SJCRH30 (cell line): ENCODE data around the gene DYNLT1. TPM values are rescaled to one million over a fixed set of nuclear protein-coding genes. Genes with fewer than 3 reads are reported as not detected.
"Not testable (repeated sequence)": the region's sequence is repeated elsewhere in the genome, so short reads cannot be mapped to it uniquely, and the experiment has no call there.

Source experiments
- DNase-seq, 2 experiments: peaks; one replicate each; pipeline ENCODE4 v3.0.0-alpha.2; 2015 to 2020
- H3K27ac ChIP-seq: fragments of 250-450 bp; sonication (Bioruptor Pico); 2 replicates; pipeline ENCODE4 v1.5.1; 2020; ENCODE audit warnings: mild to moderate bottlenecking, moderate library complexity
- H3K27me3 ChIP-seq: fragments of 250-450 bp; sonication (Bioruptor Pico); 2 replicates; pipeline ENCODE4 v1.5.1; 2020; ENCODE audit warnings: mild to moderate bottlenecking, moderate library complexity
- H3K36me3 ChIP-seq: fragments of 250-450 bp; sonication (Bioruptor Pico); 2 replicates; pipeline ENCODE4 v1.5.1; 2020; ENCODE audit warnings: mild to moderate bottlenecking, moderate library complexity
- H3K4me1 ChIP-seq: fragments of 250-450 bp; sonication (Bioruptor Pico); 2 replicates; pipeline ENCODE4 v1.5.1; 2020; ENCODE audit warnings: mild to moderate bottlenecking, moderate library complexity
- H3K4me3 ChIP-seq: fragments of 250-450 bp; sonication (Bioruptor Pico); 2 replicates; pipeline ENCODE4 v1.5.1; 2020; ENCODE audit warnings: mild to moderate bottlenecking, moderate library complexity
- H3K9me3 ChIP-seq: fragments of 250-450 bp; sonication (Bioruptor Pico); replicated peaks from 2 replicates; pipeline ENCODE4 v1.5.1; 2020; ENCODE audit warnings: mild to moderate bottlenecking, moderate library complexity
- total RNA-seq: library from RNA; depleted of rRNA; stranded (reverse); fragments of >200 nt; shearing (Covaris generic); gene quantifications from 2 replicates; pipeline ENCODE4 v1.2.3, GENCODE V29; 2014

DYNLT1 gene
- total RNA-seq, 1 experiment from 2014 or later: 104 TPM

DNA sequence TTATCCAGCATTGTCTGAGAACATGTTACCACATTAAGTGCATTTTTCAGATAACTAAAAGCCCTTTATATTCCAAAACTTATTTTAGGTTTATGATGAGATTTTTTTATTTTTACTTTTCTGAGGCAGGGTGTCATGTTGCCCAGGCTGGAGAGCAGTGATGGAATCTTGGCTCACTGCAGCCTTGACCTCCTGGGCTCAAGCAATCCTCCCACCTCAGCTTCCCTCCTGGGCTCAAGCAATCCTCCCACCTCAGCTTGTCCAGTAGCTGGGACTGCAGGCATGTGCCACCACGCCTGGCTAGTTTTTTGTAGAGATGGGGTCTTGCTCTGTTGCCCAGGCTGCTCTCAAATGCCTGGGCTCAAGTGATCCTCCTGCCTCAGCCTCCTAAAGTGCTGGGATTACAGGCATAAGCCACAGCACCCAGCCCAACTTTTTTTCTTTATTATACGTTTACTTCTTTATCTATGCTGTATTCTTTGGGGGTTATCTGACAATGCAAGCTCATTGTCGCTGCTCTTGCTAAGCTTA lies 6.2 kb downstream of the DYNLT1 start:
- peaks cover 9% of the 10 kb centered on the region for H3K4me1 ChIP-seq
- no peak for DNase-seq
- H3K27me3 ChIP-seq: no peaks in the 10 kb centered on the region
- H3K27ac ChIP-seq: no peak overlapping the region
- no peaks in the 10 kb centered on the region for H3K9me3 ChIP-seq
- peaks cover 31% of the 10 kb centered on the region for H3K36me3 ChIP-seq
- no peak overlapping the region for H3K4me3 ChIP-seq

DNA sequence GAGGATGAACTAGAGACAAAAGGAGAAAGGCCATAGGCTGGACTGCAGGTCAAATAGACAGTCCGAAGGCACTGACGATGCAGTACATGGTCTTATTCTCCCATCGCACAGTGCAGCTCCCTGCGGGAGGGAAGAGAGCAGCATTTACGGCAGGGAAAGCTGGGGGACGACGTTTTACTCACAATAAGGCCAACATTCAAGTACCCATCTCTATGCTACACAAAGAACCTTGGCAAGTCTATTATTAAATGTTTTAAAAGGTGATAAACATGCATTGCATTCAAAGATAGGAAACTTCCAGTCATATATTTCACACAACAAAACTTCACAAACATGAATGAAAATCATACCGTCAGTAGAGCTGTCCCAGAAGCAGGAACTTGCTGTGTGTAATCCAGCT lies 7.8 kb downstream of the DYNLT1 start:
- no peaks in the 10 kb centered on the region for H3K4me1 ChIP-seq
- no peak overlapping the region for H3K27ac ChIP-seq
- no peak overlapping the region for H3K4me3 ChIP-seq
- no peak for DNase-seq
- H3K27me3 ChIP-seq: no peaks in the 10 kb centered on the region
- peaks cover 33% of the 10 kb centered on the region for H3K36me3 ChIP-seq
- H3K9me3 ChIP-seq: no peaks in the 10 kb centered on the region

DNA sequence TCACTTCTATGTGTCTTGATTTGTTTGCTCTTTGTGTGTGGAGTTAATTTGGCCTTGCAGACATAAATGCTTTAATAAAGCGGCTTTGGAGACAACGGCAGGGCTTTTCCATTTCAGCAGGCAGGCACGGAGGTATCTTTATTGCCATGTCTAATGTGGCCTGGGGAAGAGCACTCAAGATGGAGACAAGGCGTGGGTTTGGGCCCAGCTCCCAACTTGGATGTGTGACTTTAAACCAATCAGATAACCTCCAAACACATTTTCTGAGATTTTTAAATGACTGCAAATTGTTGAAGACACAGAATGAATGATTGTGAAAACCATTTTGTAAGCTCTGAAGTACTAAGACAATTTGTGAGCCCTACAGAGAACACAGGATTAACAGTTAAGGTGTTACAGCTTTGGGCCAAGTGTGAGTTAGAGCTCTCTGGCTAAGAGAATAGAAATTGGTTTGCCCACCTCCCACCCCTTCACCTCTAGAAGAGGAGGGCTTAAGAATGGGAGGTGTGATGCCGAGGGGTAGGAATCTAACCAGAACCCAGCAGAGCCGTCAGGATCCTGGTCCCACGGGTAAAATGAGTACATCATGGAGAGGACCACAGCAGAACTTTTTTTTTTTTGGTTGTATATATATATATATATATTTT lies 9.0 kb downstream of the DYNLT1 start:
- DNase-seq: no peak
- H3K9me3 ChIP-seq: no peaks in the 10 kb centered on the region
- no peaks in the 10 kb centered on the region for H3K4me1 ChIP-seq
- H3K36me3 ChIP-seq: peaks cover 36% of the 10 kb centered on the region
- H3K27ac ChIP-seq: no peak overlapping the region
- no peaks in the 10 kb centered on the region for H3K27me3 ChIP-seq
- no peak overlapping the region for H3K4me3 ChIP-seq

DNA sequence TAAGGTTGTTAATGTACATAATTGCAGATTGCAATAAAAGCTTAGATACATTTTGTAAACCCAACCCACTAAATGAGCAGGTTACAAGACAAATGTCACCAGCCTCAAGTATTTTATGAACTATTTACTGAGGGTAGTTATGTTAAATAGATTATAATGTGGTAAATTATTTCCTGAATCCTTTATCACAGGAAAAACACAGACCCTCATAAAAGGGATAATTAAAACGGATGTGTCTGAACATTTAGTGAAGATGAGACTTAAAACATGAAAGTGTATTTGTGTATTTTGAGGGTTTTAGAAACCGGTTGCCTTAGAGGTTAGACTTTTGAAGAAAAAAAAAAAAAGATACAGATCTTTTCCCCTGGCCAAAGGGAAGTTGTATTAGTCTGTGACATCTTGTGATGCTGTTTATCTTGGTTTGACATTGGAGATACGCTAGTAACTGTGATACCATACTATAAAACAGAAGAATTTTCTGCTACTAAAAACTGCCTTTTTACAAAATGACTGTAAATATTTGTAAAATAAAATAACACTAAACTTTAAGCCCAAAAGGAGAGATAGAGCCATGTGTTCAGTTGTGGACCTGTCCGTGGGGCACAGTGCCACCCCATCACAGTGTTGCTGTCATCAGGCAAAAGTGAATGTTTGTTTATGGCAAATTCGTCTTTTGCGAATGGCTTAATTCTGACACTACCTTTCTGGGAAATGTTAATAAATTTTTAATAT lies 9.7 kb downstream of the DYNLT1 start:
- H3K36me3 ChIP-seq: peaks cover 35% of the 10 kb centered on the region
- no peak overlapping the region for H3K27ac ChIP-seq
- no peak for DNase-seq
- H3K9me3 ChIP-seq: no peaks in the 10 kb centered on the region
- H3K4me1 ChIP-seq: no peaks in the 10 kb centered on the region
- no peak overlapping the region for H3K4me3 ChIP-seq
- no peaks in the 10 kb centered on the region for H3K27me3 ChIP-seq

DNA sequence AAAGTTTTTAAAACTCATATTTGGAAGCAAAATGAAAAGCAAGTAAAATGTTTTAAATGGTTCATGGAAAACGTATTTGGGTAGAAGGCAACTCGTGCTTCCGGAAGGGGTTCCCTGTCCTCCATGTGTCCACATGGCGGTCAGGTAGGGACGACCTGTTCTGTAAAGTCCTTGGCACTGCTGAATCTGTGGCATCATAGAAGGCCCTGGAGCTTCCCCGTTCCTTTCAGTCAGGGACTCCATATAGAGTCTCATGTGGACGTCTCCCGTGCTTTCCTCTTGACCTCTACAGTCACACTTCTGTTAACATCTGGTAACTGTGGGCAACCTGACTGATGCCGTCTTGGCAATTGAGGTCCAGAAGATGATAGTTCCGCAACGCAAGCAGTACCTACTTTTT lies 11.4 kb downstream of the DYNLT1 start:
- H3K27ac ChIP-seq: no peak overlapping the region

DNA sequence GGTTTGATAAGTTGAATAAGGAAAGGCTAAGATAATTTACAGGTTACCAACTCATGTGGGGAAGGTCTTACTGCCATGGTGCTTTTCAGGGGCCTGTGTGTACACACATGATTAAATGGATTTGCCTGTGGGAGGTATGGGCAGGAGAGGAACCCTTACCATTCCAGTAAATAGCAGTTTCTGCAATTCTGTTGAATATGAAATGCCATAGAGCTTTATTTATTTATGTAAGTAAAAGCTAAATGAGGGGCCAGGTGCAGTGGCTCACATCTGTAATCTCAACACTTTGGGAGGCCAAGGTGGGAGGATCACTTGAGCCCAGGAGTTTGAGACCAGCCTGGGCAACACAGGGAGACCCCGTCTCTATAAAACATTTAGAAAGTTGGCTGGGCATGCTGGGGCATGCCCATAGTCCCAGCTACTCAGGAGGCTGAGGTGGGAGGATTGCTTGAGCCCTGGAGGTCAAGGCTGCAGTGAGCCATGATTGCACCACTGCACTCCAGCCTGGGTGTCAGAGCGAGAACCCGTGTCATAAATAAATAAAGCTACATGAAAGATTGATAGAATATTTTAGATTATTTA lies 11.9 kb downstream of the DYNLT1 start:
- H3K27me3 ChIP-seq, H3K4me1 ChIP-seq, H3K27ac ChIP-seq, H3K4me3 ChIP-seq, H3K9me3 ChIP-seq, DNase-seq: not testable (repeated sequence)
- peaks cover 41% of the 10 kb centered on the region for H3K36me3 ChIP-seq

More for the DNA sequence above, 11.4 kb downstream of the DYNLT1 start:
- DNase-seq: no peak
- no peaks in the 10 kb centered on the region for H3K4me1 ChIP-seq
- no peak overlapping the region for H3K4me3 ChIP-seq
- H3K9me3 ChIP-seq: no peaks in the 10 kb centered on the region
- no peaks in the 10 kb centered on the region for H3K27me3 ChIP-seq
- peaks cover 41% of the 10 kb centered on the region for H3K36me3 ChIP-seq

DNA sequence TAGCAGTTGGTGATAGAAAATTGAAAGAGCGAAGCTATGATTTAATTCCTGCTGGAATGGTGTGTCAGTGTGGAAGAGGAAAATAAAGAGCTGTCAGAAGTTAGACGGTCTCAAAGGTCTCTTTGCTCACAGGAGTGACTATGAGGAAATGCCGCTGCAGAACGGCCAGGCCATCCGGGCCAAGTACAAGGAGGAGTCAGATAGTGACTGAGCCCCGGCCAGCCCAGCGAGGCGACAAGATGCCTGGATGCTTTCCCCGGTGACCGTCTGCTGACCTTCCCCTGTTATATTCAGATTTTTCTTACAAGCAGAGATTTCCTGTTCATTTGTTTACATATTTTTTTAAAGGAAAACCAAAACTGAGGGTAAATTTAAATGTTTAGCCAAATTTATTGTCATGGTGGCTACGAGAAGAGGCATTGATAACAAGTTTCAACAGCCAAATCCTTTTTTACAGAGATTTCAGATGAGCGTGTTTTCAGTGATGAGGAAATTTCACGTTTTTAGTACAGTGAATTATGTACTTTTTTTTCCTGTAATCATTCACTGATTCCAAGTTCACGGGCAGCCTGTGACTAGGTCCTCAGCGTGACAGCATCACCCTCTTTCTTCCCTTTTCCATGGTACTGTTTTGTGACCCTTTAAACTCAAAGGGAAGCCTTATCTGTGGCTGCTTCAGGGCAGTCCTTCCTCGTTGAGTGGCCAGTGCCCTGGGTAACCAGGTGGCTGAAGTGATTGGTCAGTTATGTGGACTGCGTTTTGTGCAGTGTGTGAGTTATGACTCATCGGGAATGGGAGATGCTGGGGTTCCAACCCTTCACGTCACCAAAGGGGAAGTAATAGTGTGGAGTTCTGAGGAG lies 12.6 kb downstream of the DYNLT1 start:
- Histone ChIP-seq H3K4me3 (no peak overlapping the region), H3K9me3 (no peaks in the 10 kb centered on the region), H3K36me3 (peaks cover 36% of the 10 kb centered on the region), H3K4me1 (no peaks in the 10 kb centered on the region), H3K27ac (no peak overlapping the region), H3K27me3 (no peaks in the 10 kb centered on the region)
- no peak for DNase-seq

DNA sequence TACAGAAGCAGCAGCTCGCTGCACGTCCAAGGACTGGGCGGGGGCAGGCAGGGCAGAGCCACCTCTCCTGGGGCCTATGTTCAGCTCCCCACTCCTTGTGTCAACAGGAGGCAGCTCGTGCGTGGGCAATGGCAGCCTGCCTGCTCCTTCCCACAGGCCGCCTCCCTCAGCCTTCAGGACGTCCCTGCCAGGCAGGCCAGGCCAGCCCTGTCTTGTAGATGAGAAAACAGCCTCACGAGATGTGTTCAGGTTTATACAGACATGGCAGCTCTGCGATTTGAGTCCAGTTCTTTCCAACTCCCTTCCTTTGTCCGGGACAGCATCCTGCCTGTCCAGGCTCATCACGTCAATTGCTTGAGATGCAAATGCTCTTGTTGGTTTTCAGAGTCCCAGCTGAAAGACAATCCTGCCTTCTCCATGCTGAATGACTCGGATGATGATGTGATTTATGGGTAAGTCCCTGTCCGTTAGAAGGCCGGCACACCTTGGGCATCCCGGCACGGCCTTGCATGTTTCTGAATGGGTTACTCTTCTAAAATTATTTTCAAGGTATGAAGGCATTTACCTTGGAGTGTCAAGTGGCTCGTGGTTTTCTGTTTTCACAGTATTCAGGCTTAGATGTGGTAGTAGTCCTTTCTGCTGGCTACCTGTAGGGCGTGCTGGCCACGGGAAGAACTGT lies 13.5 kb downstream of the DYNLT1 start:
- Histone ChIP-seq H3K27me3 (no peaks in the 10 kb centered on the region), H3K27ac (no peak overlapping the region), H3K4me1 (no peaks in the 10 kb centered on the region), H3K4me3 (no peak overlapping the region), H3K36me3 (peaks cover 32% of the 10 kb centered on the region), H3K9me3 (no peaks in the 10 kb centered on the region)
- DNase-seq: no peak

DNA sequence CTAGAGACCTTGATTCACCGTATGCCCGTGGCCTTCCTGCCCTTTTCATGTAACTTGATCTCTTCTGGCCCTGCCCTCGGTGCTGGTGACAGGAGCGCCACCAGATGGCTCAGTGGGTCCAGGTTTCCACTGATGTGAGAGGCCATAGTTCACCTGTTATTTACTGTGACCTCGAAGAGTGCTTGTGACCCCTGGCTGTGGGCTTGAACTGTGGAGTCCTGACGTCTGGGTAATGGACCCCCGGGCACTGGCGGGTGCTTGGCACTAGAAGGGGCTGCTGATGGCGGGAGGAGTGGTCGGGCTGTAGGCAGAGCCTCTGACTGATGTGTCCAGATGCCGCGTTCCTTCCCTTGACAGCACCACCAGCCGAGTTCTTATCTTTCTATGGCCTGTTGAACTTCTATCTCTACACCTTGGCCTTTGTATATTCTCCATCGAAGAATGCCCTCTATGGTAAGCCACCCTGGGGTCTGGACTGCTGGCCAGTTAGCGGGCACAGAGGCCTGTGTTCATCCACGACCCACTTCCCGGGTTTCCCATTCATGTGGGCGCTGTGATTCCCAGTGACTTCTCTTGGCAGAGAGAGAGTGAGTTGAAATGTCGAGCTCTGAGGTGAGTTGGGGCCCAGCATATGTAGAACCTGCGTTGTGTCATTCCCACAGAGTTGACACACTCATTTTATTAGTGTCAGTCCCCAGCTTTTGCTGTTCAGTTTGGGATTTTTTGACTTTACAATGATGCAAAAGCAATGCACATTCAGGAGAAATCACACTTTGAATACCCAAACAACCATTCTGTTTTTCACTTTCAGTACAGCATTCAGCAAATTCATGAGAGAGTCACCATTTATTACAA lies 14.9 kb downstream of the DYNLT1 start:
- DNase-seq: peak in 1 of 2 experiments; percentile 23
- H3K4me1 ChIP-seq: no peaks in the 10 kb centered on the region

DNA sequence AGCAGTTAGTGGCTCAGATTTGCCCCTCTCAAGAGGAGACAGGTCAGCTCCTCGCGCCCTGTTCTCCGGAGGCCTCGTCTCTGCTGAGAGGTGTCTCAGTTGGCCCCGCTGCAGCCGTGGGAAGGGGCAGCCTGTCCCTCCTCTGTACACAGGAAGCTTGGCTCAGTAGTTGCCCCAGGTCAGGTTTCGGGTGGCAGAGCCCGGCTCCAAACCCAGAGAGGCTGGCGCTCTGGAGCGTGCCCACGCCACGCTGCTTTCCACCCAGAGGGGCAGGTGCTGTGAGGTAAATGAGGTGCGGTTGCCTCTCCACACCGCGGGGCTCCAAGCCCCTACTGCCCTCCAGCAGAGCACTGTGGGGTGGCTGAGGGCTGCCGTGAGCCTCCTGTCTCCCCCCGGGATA lies 16.0 kb downstream of the DYNLT1 start:
- Histone ChIP-seq H3K9me3 (no peaks in the 10 kb centered on the region), H3K4me1 (no peaks in the 10 kb centered on the region), H3K4me3 (no peak overlapping the region), H3K27me3 (no peaks in the 10 kb centered on the region), H3K27ac (no peak overlapping the region), H3K36me3 (peaks cover 15% of the 10 kb centered on the region)
- DNase-seq: no peak

More for the DNA sequence above, 14.9 kb downstream of the DYNLT1 start:
- Histone ChIP-seq H3K4me3 (no peak overlapping the region), H3K27ac (no peak overlapping the region), H3K27me3 (no peaks in the 10 kb centered on the region), H3K36me3 (peaks cover 24% of the 10 kb centered on the region), H3K9me3 (no peaks in the 10 kb centered on the region)

DNA sequence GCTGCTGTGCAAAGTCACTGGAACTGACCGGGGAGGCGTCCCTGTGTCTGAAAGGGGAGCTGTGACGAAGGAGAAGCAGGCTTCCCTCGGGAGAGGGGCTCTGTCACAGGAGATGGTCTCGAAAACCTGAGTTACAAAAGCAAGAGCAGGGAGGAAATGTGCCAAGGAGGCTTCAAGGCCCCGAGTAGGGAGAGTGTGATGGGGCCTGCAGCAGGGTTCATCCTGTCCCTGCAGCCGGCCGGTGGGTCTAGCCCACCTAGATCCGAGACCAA lies 16.7 kb downstream of the DYNLT1 start:
- Histone ChIP-seq H3K4me3 (no peak overlapping the region), H3K27me3 (no peaks in the 10 kb centered on the region), H3K9me3 (no peaks in the 10 kb centered on the region), H3K36me3 (peaks cover 11% of the 10 kb centered on the region; the same call in 1 of the 2 replicates), H3K4me1 (no peaks in the 10 kb centered on the region), H3K27ac (peak overlapping the region; percentile 11; the same call in 1 of the 2 replicates)
- DNase-seq: no peak

DNA sequence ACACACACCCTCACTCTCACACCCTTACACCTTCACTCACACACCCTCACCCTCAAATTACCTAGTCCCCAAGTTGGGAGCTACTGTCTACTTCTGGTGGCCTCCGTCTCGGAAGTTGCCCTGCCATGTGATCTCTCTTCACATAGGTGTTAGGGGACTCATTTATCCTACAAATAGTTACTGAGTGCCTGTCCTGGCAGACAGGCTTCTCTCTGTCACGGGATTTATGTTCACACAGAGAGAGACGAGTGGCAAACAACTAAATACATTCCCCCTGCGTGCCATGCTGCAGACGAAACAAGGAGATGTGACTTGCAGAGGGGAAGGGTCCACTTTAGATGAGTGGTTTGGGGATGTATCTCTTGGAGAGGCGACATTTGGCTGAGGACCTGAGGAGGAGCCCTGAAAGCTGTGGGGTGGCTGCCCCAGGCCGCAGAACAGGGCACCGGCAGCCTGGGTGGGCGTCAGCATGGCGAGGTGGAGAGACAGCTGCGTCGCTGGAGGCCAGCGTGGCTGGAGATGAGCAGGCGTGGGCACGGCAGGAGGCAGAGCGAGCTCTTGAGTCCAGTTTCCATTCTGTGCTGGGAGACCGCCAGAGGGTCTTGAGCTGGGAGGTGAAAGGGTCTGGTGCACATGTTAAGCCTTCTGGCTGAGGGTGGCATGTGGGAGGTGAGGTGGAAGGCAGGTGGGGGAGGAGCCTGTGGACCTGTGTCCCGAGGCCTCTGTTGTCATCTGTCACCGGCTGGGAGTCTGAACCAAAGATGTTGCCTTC lies 17.2 kb downstream of the DYNLT1 start:
- Histone ChIP-seq H3K36me3 (peaks cover 14% of the 10 kb centered on the region; the same call in 1 of the 2 replicates), H3K4me1 (no peaks in the 10 kb centered on the region), H3K27me3 (no peaks in the 10 kb centered on the region), H3K9me3 (no peaks in the 10 kb centered on the region), H3K4me3 (no peak overlapping the region), H3K27ac (peak overlapping the region; percentile 11; the same call in 1 of the 2 replicates)
- peak; percentile 24 to 28 for DNase-seq
